Stimulated activated CD4-positive, alpha-beta T cell treated with anti-CD3 and anti-CD28 coated beads, Interleukin-12 subunit alpha, Interleukin-12 subunit beta, amount 100 ng/mL, for 48 hours (primary cell): ENCODE data around the gene ZNF548.
A peak's percentile ranks its signal among the peaks of the same experiment; 100 is the strongest.

ENCODE experiments used
- DNase-seq, 3 donors: peaks; one replicate each; pipeline ENCODE4 v3.0.0-alpha.2; 2020; ENCODE audit warnings: low read depth in 2 of 3, low spot score in 1 of 3

ZNF548 gene

GRCh38 chr19:57395710-57396109 lies 6.1 kb downstream of the ZNF548 start:
- DNase-seq = no peak

- DNase-seq = no peak
These were observed 9.2 kb downstream of the ZNF548 start for GRCh38 chr19:57398868-57399267.

GRCh38 chr19:57403737-57404563 lies 14.3 kb downstream of the ZNF548 start:
- no peak for DNase-seq

- DNase-seq = peak; percentile 55 to 71 (median 62)
These were observed 17.0 kb downstream of the ZNF548 start for GRCh38 chr19:57406516-57407123.

- DNase-seq = peak; percentile 83 to 88 (median 87)
These were observed 21.4 kb downstream of the ZNF548 start, which contains the start of gene ZNF17 for GRCh38 chr19:57410877-57411671. TSS of gene ZNF17 (plus strand) at chr19:57411161. CDS start at chr19:57413616, 2,455 bp downstream.

GRCh38 chr19:57419439-57419838 lies 29.8 kb downstream of the ZNF548 start:
- DNase-seq = no peak

GRCh38 chr19:57421037-57421436 lies 31.4 kb downstream of the ZNF548 start:
- DNase-seq = no peak

GRCh38 chr19:57434386-57435061 lies 44.9 kb downstream of the ZNF548 start:
- DNase-seq = peak in 2 of 3 donors; percentile 2 to 14

GRCh38 chr19:57435062-57435978 lies 45.7 kb downstream of the ZNF548 start, which contains the start of gene ZNF749:
TSS of gene ZNF749 (plus strand) at chr19:57435325. CDS start at chr19:57435579, 254 bp downstream.
- peak; percentile 93 to 98 (median 95) for DNase-seq

- DNase-seq = no peak
These were observed 46.8 kb downstream of the ZNF548 start for GRCh38 chr19:57436417-57436816.

- DNase-seq = no peak
These were observed 48.3 kb downstream of the ZNF548 start for GRCh38 chr19:57437931-57438330.

GRCh38 chr19:57438925-57439324 lies 49.3 kb downstream of the ZNF548 start:
- DNase-seq = no peak

- DNase-seq = no peak
These were observed 52.5 kb downstream of the ZNF548 start for GRCh38 chr19:57441979-57442752.

GRCh38 chr19:57443121-57443696 lies 53.6 kb downstream of the ZNF548 start:
- DNase-seq = no peak

- no peak for DNase-seq
These were observed 62.7 kb downstream of the ZNF548 start for GRCh38 chr19:57452307-57452706.
